GM19455 (cell line): ENCODE data around the gene SDC1.

Experiments used
- ATAC-seq: cut with Tn5 transposase; IDR thresholded peaks from one replicate; pipeline ENCODE4 v1.9.1; 2021; ENCODE audit not compliant: unreplicated experiment

SDC1 gene

GRCh38 chr2:20186078-20186854 is 38.7 kb downstream of the SDC1 start:
- no peak for ATAC-seq

GRCh38 chr2:20185176-20186022 is 39.5 kb downstream of the SDC1 start:
- ATAC-seq, result no peak

GRCh38 chr2:20184067-20184938 is 40.6 kb downstream of the SDC1 start:
- no peak for ATAC-seq

- no peak for ATAC-seq
Observed at GRCh38 chr2:20183373-20183772, 41.6 kb downstream of the SDC1 start.

- ATAC-seq, result no peak
Observed at GRCh38 chr2:20182241-20182931, 42.5 kb downstream of the SDC1 start.

GRCh38 chr2:20181761-20182160 is 43.2 kb downstream of the SDC1 start:
- no peak for ATAC-seq

GRCh38 chr2:20180676-20181648 is 44.0 kb downstream of the SDC1 start:
- no peak for ATAC-seq

GRCh38 chr2:20179755-20180594 is 45.0 kb downstream of the SDC1 start:
- ATAC-seq, result no peak

- no peak for ATAC-seq
Observed at GRCh38 chr2:20179466-20179754, 45.5 kb downstream of the SDC1 start.

- no peak for ATAC-seq
Observed at GRCh38 chr2:20178666-20179465, 46.1 kb downstream of the SDC1 start.

GRCh38 chr2:20178249-20178607 is 46.7 kb downstream of the SDC1 start:
- no peak for ATAC-seq

GRCh38 chr2:20177556-20178248 is 47.2 kb downstream of the SDC1 start:
- ATAC-seq, result no peak

GRCh38 chr2:20176760-20177159 is 48.2 kb downstream of the SDC1 start:
- no peak for ATAC-seq

- no peak for ATAC-seq
Observed at GRCh38 chr2:20175931-20176330, 49.0 kb downstream of the SDC1 start.

- no peak for ATAC-seq
Observed at GRCh38 chr2:20175267-20175666, 49.7 kb downstream of the SDC1 start.

GRCh38 chr2:20174410-20174809 is 50.5 kb downstream of the SDC1 start:
- no peak for ATAC-seq
